Endothelial cell of umbilical vein (primary cell): ENCODE results near the gene UBE4B. TPM values are rescaled to one million over a fixed set of nuclear protein-coding genes. Genes with fewer than 3 reads are reported as not detected.
"Not testable (repeated sequence)": the region's sequence is repeated elsewhere in the genome, so short reads cannot be mapped to it uniquely, and the experiment has no call there.

Source experiments
- BruUV-seq: library from RNA; stranded (reverse); fragments of 400-500 nt; replicated peaks from 2 replicates; lab custom pipeline; 2021; lab: Mats Ljungman, UMichigan
- CTCF ChIA-PET: fragments of 300-600, 350-600 bp; sonication (Branson Sonifier 250); formaldehyde crosslinking; loops from one replicate; lab custom pipeline; 2021; ENCODE audit warnings: antibody characterized with exemption, inconsistent platforms; lab: Charles Lee
- POLR2A ChIA-PET: fragments of 300-600, 350-600 bp; sonication (Branson Sonifier 250); formaldehyde crosslinking; loops from one replicate; lab custom pipeline; 2021; ENCODE audit warnings: antibody characterized with exemption, inconsistent platforms; lab: Charles Lee
- DNase-seq: peaks from one replicate; pipeline ENCODE4 v3.0.0-alpha.2; 2011; ENCODE audit warnings: low read depth, low spot score
- FAIRE-seq: peaks from 2 replicates; lab custom pipeline; 2011; peaks lifted over from hg19 to GRCh38; lab: Jason Lieb, UNC
- H2AFZ ChIP-seq: 2 replicates; pipeline ENCODE4 v1.6.0; 2012; ENCODE audit warnings: low read depth, low read length, control low read depth, inconsistent platforms
- H3K27ac ChIP-seq: 2 replicates; pipeline ENCODE4 v1.5.1; 2011; ENCODE audit warnings: low read depth, mild to moderate bottlenecking, control low read depth, low read length, moderate library complexity; ENCODE audit not compliant: insufficient read depth
- H3K27me3 ChIP-seq, 2 experiments: 2 replicates each; pipeline versions ENCODE4 v1.6.0 to v1.6.1; 2011; ENCODE audit warnings: low read length in 2 of 2, mixed read lengths in 1 of 2; ENCODE audit not compliant: control insufficient read depth in 2 of 2, insufficient read depth in 2 of 2
- H3K36me3 ChIP-seq, 2 experiments: 2 replicates in 1 of 2; 3 replicates in 1 of 2; pipeline ENCODE4 v1.5.1; 2011; ENCODE audit warnings: low read length in 2 of 2, mild to moderate bottlenecking in 1 of 2, moderate library complexity in 1 of 2; ENCODE audit not compliant: control insufficient read depth in 2 of 2, insufficient read depth in 2 of 2; ENCODE audit errors: extremely low read depth in 1 of 2
- H3K4me1 ChIP-seq: 3 replicates; pipeline ENCODE4 v1.5.1; 2011; ENCODE audit warnings: mild to moderate bottlenecking, low read length; ENCODE audit not compliant: control insufficient read depth, insufficient read depth; ENCODE audit errors: extremely low read depth
- H3K4me2 ChIP-seq: 2 replicates; pipeline ENCODE4 v1.6.1; 2011; ENCODE audit warnings: low read length, control low read depth, mixed read lengths; ENCODE audit not compliant: insufficient read depth
- H3K4me3 ChIP-seq, 3 experiments: fragments of 200-600 bp in 1 of 3; sonication (generic), shearing (Covaris generic) in 1 of 3; replicated peaks in 1 of 3; 2 replicates each; pipeline ENCODE4 v1.5.1; 2011 to 2016; ENCODE audit warnings: control low read depth in 3 of 3, low read length in 3 of 3, mild to moderate bottlenecking in 2 of 3, inconsistent platforms in 1 of 3, low read depth in 1 of 3, moderate library complexity in 1 of 3; ENCODE audit not compliant: insufficient read depth in 1 of 3
- H3K79me2 ChIP-seq: 2 replicates; pipeline ENCODE4 v1.6.0; 2012; ENCODE audit warnings: low read length, inconsistent platforms; ENCODE audit not compliant: control insufficient read depth, insufficient read depth
- H3K9ac ChIP-seq: replicated peaks from 2 replicates; pipeline ENCODE3; 2011; ENCODE audit warnings: low read length, control low read depth; ENCODE audit not compliant: insufficient read depth; ENCODE audit errors: extremely low read depth
- H3K9me1 ChIP-seq: replicated peaks from 3 replicates; pipeline ENCODE4 v1.6.0; 2011; ENCODE audit warnings: mild to moderate bottlenecking, low read length; ENCODE audit not compliant: control insufficient read depth, insufficient read depth; ENCODE audit errors: extremely low read depth
- H3K9me3 ChIP-seq: replicated peaks from 2 replicates; pipeline ENCODE4 v1.5.1; 2012; ENCODE audit warnings: low read length, inconsistent platforms; ENCODE audit not compliant: control insufficient read depth, insufficient read depth
- H4K20me1 ChIP-seq: replicated peaks from 2 replicates; pipeline ENCODE3; 2011; ENCODE audit warnings: mild to moderate bottlenecking, low read length; ENCODE audit not compliant: control insufficient read depth, insufficient read depth; ENCODE audit errors: extremely low read depth
- EZH2 ChIP-seq: IDR thresholded peaks from 2 replicates; pipeline ENCODE4 v1.6.1; 2012; ENCODE audit warnings: borderline replicate concordance, low read depth, mild to moderate bottlenecking, moderate library complexity, low read length, inconsistent platforms; ENCODE audit not compliant: severe bottlenecking
- FOS ChIP-seq: IDR thresholded peaks from 2 replicates; pipeline ENCODE4 v1.6.1; 2011; ENCODE audit warnings: mild to moderate bottlenecking, low read length, moderate library complexity, borderline replicate concordance; ENCODE audit not compliant: insufficient read depth
- GATA2 ChIP-seq: IDR thresholded peaks from 2 replicates; pipeline ENCODE4 v1.7.0; 2011; ENCODE audit warnings: low read depth, mild to moderate bottlenecking, moderate library complexity, mixed read lengths, low read length; ENCODE audit not compliant: insufficient read length, insufficient read depth
- JUN ChIP-seq: IDR thresholded peaks from 2 replicates; pipeline ENCODE4 v1.6.1; 2011; ENCODE audit warnings: borderline replicate concordance, low read depth; ENCODE audit not compliant: insufficient read length, insufficient read depth
- dilution Hi-C: fragments of 300-500 bp; cut with MboI; formaldehyde crosslinking; loops from one replicate; pipeline ENCODE4 v1.15.0; 2019; ENCODE audit warnings: low sequenced_read_pairs; ENCODE audit not compliant: extremely low pct_ligation_motif_present
- intact Hi-C: fragments of 100-400 bp; cut with micrococcal nuclease; formaldehyde crosslinking; loops from one replicate; pipeline ENCODE4 v1.10.0; 2022
- polyA plus RNA-seq, 4 experiments: library from polyadenylated mRNA; depleted of rRNA in 3 of 4; stranded (reverse) in 3 of 4; unstranded in 1 of 4; fragments of >200 nt; gene quantifications; 2 replicates each; pipeline versions ENCODE4 v1.2.1 to v1.2.3, GENCODE V29; 2011 to 2012; ENCODE audit warnings: missing spikeins in 1 of 4
- total RNA-seq: library from RNA; stranded (reverse); gene quantifications from 2 replicates; pipeline ENCODE4 v1.2.3, GENCODE V29; 2021
- TF ChIP-seq, protein P1 (sequence below), 2 donors: IDR thresholded peaks; 1 replicate in 1 of 2; 2 replicates in 1 of 2; pipeline ENCODE4 v1.5.1; 2011; ENCODE audit warnings: low read length in 2 of 2, mild to moderate bottlenecking in 2 of 2, moderate library complexity in 2 of 2, control low read depth in 1 of 2, inconsistent platforms in 1 of 2, low read depth in 1 of 2; ENCODE audit not compliant: insufficient read depth in 1 of 2; ENCODE audit errors: extremely low read depth in 1 of 2

UBE4B gene
- total and polyA plus RNA-seq, 2 donors (not counting 3 experiments of a cell fraction or from before 2014, with no cell fraction given): 17.8 to 54.5 TPM

DNA sequence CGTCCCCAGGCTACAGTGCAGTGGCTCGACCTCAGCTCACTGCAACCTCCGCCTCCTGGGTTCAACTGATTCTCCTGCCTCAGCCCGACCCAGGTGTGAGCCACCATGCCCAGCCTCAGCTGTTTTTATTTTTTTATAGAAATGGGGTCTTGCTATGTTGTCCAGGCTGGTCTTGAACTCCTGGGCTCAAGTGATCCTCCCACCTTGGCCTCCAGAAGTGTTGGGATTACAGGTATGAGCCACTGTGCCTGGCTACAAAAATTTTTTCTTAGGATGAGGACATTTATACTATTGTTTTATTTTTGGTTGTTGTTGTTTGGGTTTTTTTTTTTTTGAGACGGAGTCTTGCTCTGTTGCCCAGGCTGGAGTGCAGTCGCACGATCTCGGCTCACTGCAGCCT lies 27.5 kb upstream of the UBE4B start:
- H3K4me2 ChIP-seq, H3K4me1 ChIP-seq, H3K9me3 ChIP-seq, H3K36me3 ChIP-seq, H3K9me1 ChIP-seq, H2AFZ ChIP-seq, H3K9ac ChIP-seq, intact Hi-C loops, H4K20me1 ChIP-seq, dilution Hi-C loops, H3K79me2 ChIP-seq, H3K27me3 ChIP-seq, FAIRE-seq, H3K27ac ChIP-seq, DNase-seq, POLR2A ChIA-PET, BruUV-seq, H3K4me3 ChIP-seq: not testable (repeated sequence)
- CTCF ChIA-PET: interaction anchor here (1.0 to 1.5 kb wide), 2 partner anchors 11 to 62 kb away, joined by 3 to 4 read pairs; partner anchors contain the start of genes LZIC and NMNAT1

DNA sequence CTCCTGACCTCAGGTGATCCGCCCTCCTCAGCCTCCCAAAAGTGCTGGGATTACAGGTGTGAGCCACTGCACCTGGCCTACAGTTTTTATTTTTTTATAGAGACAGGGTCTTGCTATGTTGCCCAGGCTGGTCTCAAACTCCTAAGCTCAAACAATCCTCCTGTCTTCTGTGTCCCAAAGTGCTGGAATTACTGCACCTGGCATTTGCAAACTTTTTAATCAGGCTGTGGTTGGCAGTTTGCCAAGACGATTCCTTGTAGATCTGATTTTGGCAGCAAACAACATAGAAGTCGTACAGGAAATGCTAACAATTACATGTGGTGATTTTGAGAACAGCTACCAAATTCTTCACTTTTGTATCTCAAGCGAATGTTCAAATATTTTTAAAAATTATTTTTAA lies 25.6 kb upstream of the UBE4B start:
- Histone ChIP-seq H3K4me3 (no peak overlapping the region), H3K36me3 (no peaks in the 10 kb centered on the region), H3K79me2 (no peaks in the 10 kb centered on the region), H3K4me2 (no peak overlapping the region), H3K9ac (no peak overlapping the region), H2AFZ (no peak overlapping the region), H3K9me1 (no peaks in the 10 kb centered on the region), H3K4me1 (no peaks in the 10 kb centered on the region), H4K20me1 (no peaks in the 10 kb centered on the region), H3K27me3 (peaks cover 0 to 4% of the 10 kb centered on the region in 2 experiments), H3K9me3 (no peaks in the 10 kb centered on the region), H3K27ac (no peak overlapping the region)
- DNase-seq (no peak), FAIRE-seq (peak; percentile 71)
- TF ChIP-seq, protein P1, sequence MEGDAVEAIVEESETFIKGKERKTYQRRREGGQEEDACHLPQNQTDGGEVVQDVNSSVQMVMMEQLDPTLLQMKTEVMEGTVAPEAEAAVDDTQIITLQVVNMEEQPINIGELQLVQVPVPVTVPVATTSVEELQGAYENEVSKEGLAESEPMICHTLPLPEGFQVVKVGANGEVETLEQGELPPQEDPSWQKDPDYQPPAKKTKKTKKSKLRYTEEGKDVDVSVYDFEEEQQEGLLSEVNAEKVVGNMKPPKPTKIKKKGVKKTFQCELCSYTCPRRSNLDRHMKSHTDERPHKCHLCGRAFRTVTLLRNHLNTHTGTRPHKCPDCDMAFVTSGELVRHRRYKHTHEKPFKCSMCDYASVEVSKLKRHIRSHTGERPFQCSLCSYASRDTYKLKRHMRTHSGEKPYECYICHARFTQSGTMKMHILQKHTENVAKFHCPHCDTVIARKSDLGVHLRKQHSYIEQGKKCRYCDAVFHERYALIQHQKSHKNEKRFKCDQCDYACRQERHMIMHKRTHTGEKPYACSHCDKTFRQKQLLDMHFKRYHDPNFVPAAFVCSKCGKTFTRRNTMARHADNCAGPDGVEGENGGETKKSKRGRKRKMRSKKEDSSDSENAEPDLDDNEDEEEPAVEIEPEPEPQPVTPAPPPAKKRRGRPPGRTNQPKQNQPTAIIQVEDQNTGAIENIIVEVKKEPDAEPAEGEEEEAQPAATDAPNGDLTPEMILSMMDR (IDR thresholded peaks at IDR 0.05; ENCODE audit: extremely low read depth in 1 of 2, insufficient read depth in 1 of 2, low read depth in 1 of 2, low read length in 2 of 2): no peak
- no peak for TF ChIP-seq EZH2
- no peak for TF ChIP-seq FOS
- no peak for TF ChIP-seq JUN
- TF ChIP-seq GATA2: no peak
- intact Hi-C loops: no loop called here
- CTCF ChIA-PET: interaction anchor here (1.2 kb wide), 1 partner anchor 26 kb away, joined by 4 read pairs; no protein-coding TSS in a partner anchor
- dilution Hi-C loops: no loop called here
- POLR2A ChIA-PET: no interaction called here
- BruUV-seq: no TSS peak
